WERI-Rb-1 (cell line): Measurements from ENCODE around the gene SKIDA1.

ENCODE experiments used
- DNase-seq: peaks from one replicate; pipeline ENCODE4 v3.0.0-alpha.2; 2020
- H3K27ac ChIP-seq: fragments of 250-450 bp; sonication (Bioruptor Pico); 2 replicates; pipeline ENCODE4 v1.5.1; 2020; ENCODE audit warnings: mild to moderate bottlenecking, moderate library complexity
- H3K27me3 ChIP-seq: fragments of 250-450 bp; sonication (Bioruptor Pico); 2 replicates; pipeline ENCODE4 v1.5.1; 2021; ENCODE audit warnings: mild to moderate bottlenecking, low read depth, moderate library complexity; ENCODE audit not compliant: insufficient read depth, severe bottlenecking
- H3K36me3 ChIP-seq: fragments of 250-450 bp; sonication (Bioruptor Pico); 2 replicates; pipeline ENCODE4 v1.5.1; 2020; ENCODE audit warnings: mild to moderate bottlenecking, moderate library complexity
- H3K4me3 ChIP-seq: 2 replicates; pipeline ENCODE4 v1.5.1; 2011; ENCODE audit warnings: low read depth, mild to moderate bottlenecking, control low read depth, low read length
- H3K9me3 ChIP-seq: fragments of 250-450 bp; sonication (Bioruptor Pico); 2 replicates; pipeline ENCODE4 v1.5.1; 2021; ENCODE audit warnings: mild to moderate bottlenecking, moderate library complexity; ENCODE audit not compliant: severe bottlenecking
- CTCF ChIP-seq: IDR thresholded peaks from 2 replicates; pipeline ENCODE4 v1.5.1; 2011; ENCODE audit warnings: low read depth, mild to moderate bottlenecking, control low read depth, inconsistent platforms, low read length

Gene SKIDA1

GRCh38 chr10:21501091-21501490 is 24.4 kb downstream of the SKIDA1 start:
- DNase-seq: no peak
- H3K27me3 ChIP-seq: no peaks in the 10 kb centered on the region
- no peak for TF ChIP-seq CTCF
- no peaks in the 10 kb centered on the region for H3K36me3 ChIP-seq
- no peak overlapping the region for H3K4me3 ChIP-seq
- no peak overlapping the region for H3K27ac ChIP-seq
- no peaks in the 10 kb centered on the region for H3K9me3 ChIP-seq

- Histone ChIP-seq H3K27me3 (no peaks in the 10 kb centered on the region), H3K27ac (no peak overlapping the region), H3K4me3 (no peak overlapping the region), H3K9me3 (no peaks in the 10 kb centered on the region), H3K36me3 (no peaks in the 10 kb centered on the region)
- no peak for TF ChIP-seq CTCF
- no peak for DNase-seq
Observed at GRCh38 chr10:21500578-21500910, 24.9 kb downstream of the SKIDA1 start.

GRCh38 chr10:21499701-21500577 is 25.5 kb downstream of the SKIDA1 start:
- TF ChIP-seq CTCF: no peak
- Histone ChIP-seq H3K27me3 (no peaks in the 10 kb centered on the region), H3K36me3 (no peaks in the 10 kb centered on the region), H3K4me3 (no peak overlapping the region), H3K9me3 (no peaks in the 10 kb centered on the region), H3K27ac (no peak overlapping the region)
- no peak for DNase-seq

- Histone ChIP-seq H3K4me3 (no peak overlapping the region), H3K27ac (no peak overlapping the region), H3K9me3 (no peaks in the 10 kb centered on the region), H3K36me3 (no peaks in the 10 kb centered on the region), H3K27me3 (no peaks in the 10 kb centered on the region)
- no peak for DNase-seq
- TF ChIP-seq CTCF: no peak
Observed at GRCh38 chr10:21498986-21499385, 26.5 kb downstream of the SKIDA1 start.

GRCh38 chr10:21498377-21498776 is 27.1 kb downstream of the SKIDA1 start:
- DNase-seq: no peak
- Histone ChIP-seq H3K36me3 (no peaks in the 10 kb centered on the region), H3K9me3 (no peaks in the 10 kb centered on the region), H3K27me3 (no peaks in the 10 kb centered on the region), H3K27ac (no peak overlapping the region), H3K4me3 (no peak overlapping the region)
- no peak for TF ChIP-seq CTCF
